Measurements from ENCODE around the gene KRTAP10-4.

DNA sequence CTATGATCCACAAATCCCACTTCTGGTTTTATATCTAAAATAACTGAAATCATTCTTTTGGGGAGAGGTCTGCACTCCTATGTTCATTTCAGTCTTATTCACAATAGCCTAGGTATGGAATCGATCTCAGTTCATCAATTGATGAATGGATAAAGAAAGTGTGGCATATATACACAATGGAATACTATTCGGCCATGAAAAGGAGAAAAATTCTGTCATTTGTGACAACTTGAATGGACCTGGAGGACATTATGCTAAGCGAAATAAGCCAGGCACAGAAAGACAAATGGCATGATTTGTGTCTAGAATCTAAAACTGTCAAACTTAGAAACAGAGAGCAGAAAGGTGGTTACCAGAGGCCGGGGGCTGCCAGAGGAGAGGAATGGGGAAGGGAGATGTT is 33.0 kb downstream of the KRTAP10-4 start:
- TF ChIP-seq, protein P1, sequence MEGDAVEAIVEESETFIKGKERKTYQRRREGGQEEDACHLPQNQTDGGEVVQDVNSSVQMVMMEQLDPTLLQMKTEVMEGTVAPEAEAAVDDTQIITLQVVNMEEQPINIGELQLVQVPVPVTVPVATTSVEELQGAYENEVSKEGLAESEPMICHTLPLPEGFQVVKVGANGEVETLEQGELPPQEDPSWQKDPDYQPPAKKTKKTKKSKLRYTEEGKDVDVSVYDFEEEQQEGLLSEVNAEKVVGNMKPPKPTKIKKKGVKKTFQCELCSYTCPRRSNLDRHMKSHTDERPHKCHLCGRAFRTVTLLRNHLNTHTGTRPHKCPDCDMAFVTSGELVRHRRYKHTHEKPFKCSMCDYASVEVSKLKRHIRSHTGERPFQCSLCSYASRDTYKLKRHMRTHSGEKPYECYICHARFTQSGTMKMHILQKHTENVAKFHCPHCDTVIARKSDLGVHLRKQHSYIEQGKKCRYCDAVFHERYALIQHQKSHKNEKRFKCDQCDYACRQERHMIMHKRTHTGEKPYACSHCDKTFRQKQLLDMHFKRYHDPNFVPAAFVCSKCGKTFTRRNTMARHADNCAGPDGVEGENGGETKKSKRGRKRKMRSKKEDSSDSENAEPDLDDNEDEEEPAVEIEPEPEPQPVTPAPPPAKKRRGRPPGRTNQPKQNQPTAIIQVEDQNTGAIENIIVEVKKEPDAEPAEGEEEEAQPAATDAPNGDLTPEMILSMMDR (IDR thresholded peaks at IDR 0.05) = no peak
- TF ChIP-seq, protein P2, sequence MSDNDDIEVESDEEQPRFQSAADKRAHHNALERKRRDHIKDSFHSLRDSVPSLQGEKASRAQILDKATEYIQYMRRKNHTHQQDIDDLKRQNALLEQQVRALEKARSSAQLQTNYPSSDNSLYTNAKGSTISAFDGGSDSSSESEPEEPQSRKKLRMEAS (IDR thresholded peaks at IDR 0.05; ENCODE audit: low read depth) = no peak
- TF ChIP-seq, protein P3, sequence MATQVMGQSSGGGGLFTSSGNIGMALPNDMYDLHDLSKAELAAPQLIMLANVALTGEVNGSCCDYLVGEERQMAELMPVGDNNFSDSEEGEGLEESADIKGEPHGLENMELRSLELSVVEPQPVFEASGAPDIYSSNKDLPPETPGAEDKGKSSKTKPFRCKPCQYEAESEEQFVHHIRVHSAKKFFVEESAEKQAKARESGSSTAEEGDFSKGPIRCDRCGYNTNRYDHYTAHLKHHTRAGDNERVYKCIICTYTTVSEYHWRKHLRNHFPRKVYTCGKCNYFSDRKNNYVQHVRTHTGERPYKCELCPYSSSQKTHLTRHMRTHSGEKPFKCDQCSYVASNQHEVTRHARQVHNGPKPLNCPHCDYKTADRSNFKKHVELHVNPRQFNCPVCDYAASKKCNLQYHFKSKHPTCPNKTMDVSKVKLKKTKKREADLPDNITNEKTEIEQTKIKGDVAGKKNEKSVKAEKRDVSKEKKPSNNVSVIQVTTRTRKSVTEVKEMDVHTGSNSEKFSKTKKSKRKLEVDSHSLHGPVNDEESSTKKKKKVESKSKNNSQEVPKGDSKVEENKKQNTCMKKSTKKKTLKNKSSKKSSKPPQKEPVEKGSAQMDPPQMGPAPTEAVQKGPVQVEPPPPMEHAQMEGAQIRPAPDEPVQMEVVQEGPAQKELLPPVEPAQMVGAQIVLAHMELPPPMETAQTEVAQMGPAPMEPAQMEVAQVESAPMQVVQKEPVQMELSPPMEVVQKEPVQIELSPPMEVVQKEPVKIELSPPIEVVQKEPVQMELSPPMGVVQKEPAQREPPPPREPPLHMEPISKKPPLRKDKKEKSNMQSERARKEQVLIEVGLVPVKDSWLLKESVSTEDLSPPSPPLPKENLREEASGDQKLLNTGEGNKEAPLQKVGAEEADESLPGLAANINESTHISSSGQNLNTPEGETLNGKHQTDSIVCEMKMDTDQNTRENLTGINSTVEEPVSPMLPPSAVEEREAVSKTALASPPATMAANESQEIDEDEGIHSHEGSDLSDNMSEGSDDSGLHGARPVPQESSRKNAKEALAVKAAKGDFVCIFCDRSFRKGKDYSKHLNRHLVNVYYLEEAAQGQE (IDR thresholded peaks at IDR 0.05; ENCODE audit: low read depth, low read length) = no peak
- TF ChIP-seq RXRA (IDR thresholded peaks at IDR 0.05; ENCODE audit: borderline replicate concordance, low read depth) = no peak
- no peak for TF ChIP-seq TEAD4 (IDR thresholded peaks at IDR 0.05; ENCODE audit: borderline replicate concordance, insufficient read depth)
- no peak for TF ChIP-seq EZH2phosphoT487 (IDR thresholded peaks at IDR 0.05; ENCODE audit: borderline replicate concordance, low read depth)
- no peak for TF ChIP-seq TAF1 (IDR thresholded peaks at IDR 0.05; ENCODE audit: borderline replicate concordance, low read depth, low read length)
- TF ChIP-seq POLR2AphosphoS5 (IDR thresholded peaks at IDR 0.05; ENCODE audit: low read depth, low read length) = no peak
- TF ChIP-seq RAD21 (IDR thresholded peaks at IDR 0.05; ENCODE audit: low read length) = no peak
